GM18909 (cell line): ENCODE measurements around the gene TRMT44.

Source experiments
- ATAC-seq: cut with Tn5 transposase; IDR thresholded peaks from one replicate; pipeline ENCODE4 v1.9.1; 2021; ENCODE audit warnings: mild to moderate bottlenecking; ENCODE audit not compliant: unreplicated experiment, poor library complexity

TRMT44 gene

GRCh38 chr4:8434251-8435073 is 6.1 kb upstream of the TRMT44 start:
- ATAC-seq = no peak

- peak; percentile 59 for ATAC-seq
Measured at GRCh38 chr4:8435656-8436121, 4.9 kb upstream of the TRMT44 start.

GRCh38 chr4:8437281-8437680 is 3.3 kb upstream of the TRMT44 start:
- ATAC-seq = no peak

- no peak for ATAC-seq
Measured at GRCh38 chr4:8438743-8439142, 1.8 kb upstream of the TRMT44 start.

- ATAC-seq = no peak
Measured at GRCh38 chr4:8439168-8439567, 1.4 kb upstream of the TRMT44 start.

- ATAC-seq = peak; percentile 18
Measured at GRCh38 chr4:8439914-8440491, 574 bp upstream of the TRMT44 start.

GRCh38 chr4:8441499-8442091 is 1.0 kb downstream of the TRMT44 start:
- ATAC-seq = no peak

- no peak for ATAC-seq
Measured at GRCh38 chr4:8442596-8443358, 2.2 kb downstream of the TRMT44 start.

GRCh38 chr4:8443801-8444200 is 3.2 kb downstream of the TRMT44 start:
- ATAC-seq = no peak

GRCh38 chr4:8446122-8446521 is 5.5 kb downstream of the TRMT44 start:
- ATAC-seq = no peak

- no peak for ATAC-seq
Measured at GRCh38 chr4:8451440-8452182, 11.0 kb downstream of the TRMT44 start.

- no peak for ATAC-seq
Measured at GRCh38 chr4:8453957-8454356, 13.4 kb downstream of the TRMT44 start.

GRCh38 chr4:8457646-8458252 is 17.2 kb downstream of the TRMT44 start:
- no peak for ATAC-seq

GRCh38 chr4:8459867-8460445 is 19.4 kb downstream of the TRMT44 start:
- ATAC-seq = no peak

GRCh38 chr4:8461086-8461485 is 20.5 kb downstream of the TRMT44 start:
- ATAC-seq = no peak

- no peak for ATAC-seq
Measured at GRCh38 chr4:8461616-8462015, 21.0 kb downstream of the TRMT44 start.

GRCh38 chr4:8463811-8464210 is 23.2 kb downstream of the TRMT44 start:
- ATAC-seq = no peak

- no peak for ATAC-seq
Measured at GRCh38 chr4:8464381-8464780, 23.8 kb downstream of the TRMT44 start.
